Activated CD4-positive, alpha-beta T cell treated with anti-CD3 and anti-CD28 coated beads, Interleukin-2, amount 10 ng/mL, durations not matched to agents 24 days and 14 days (primary cell): ENCODE results near the gene AFG1L. TPM values are rescaled to one million over a fixed set of nuclear protein-coding genes. Genes with fewer than 3 reads are reported as not detected.
"Not testable (repeated sequence)": the region's sequence is repeated elsewhere in the genome, so short reads cannot be mapped to it uniquely, and the experiment has no call there.

ENCODE experiments used
- DNase-seq: peaks from one replicate; pipeline ENCODE4 v3.0.0; 2022
- H3K27ac Mint-ChIP-seq: one replicate; pipeline ENCODE4 v1.8.0; 2022; ENCODE audit warnings: mild to moderate bottlenecking, mixed read lengths
- H3K27me3 Mint-ChIP-seq: one replicate; pipeline ENCODE4 v1.8.0; 2022; ENCODE audit warnings: mixed read lengths
- H3K36me3 Mint-ChIP-seq: one replicate; pipeline ENCODE4 v1.8.0; 2022; ENCODE audit warnings: low read depth, mild to moderate bottlenecking, mixed read lengths
- H3K4me1 Mint-ChIP-seq: one replicate; pipeline ENCODE4 v1.8.0; 2021; ENCODE audit warnings: mixed read lengths
- H3K4me3 Mint-ChIP-seq: one replicate; pipeline ENCODE4 v1.8.0; 2022; ENCODE audit warnings: mild to moderate bottlenecking, moderate library complexity, mixed read lengths
- H3K9me3 Mint-ChIP-seq: one replicate; pipeline ENCODE4 v1.8.0; 2021; ENCODE audit warnings: mixed read lengths
- intact Hi-C: fragments of 100-400 bp; cut with micrococcal nuclease; formaldehyde crosslinking; loops from one replicate; pipeline ENCODE4 v1.15.1; 2023
- total RNA-seq: library from RNA; stranded (reverse); gene quantifications from 2 replicates; pipeline ENCODE4 v1.2.3, GENCODE V29; 2022

Gene AFG1L
- total RNA-seq, 1 donor from 2014 or later, result 6.3 TPM

DNA sequence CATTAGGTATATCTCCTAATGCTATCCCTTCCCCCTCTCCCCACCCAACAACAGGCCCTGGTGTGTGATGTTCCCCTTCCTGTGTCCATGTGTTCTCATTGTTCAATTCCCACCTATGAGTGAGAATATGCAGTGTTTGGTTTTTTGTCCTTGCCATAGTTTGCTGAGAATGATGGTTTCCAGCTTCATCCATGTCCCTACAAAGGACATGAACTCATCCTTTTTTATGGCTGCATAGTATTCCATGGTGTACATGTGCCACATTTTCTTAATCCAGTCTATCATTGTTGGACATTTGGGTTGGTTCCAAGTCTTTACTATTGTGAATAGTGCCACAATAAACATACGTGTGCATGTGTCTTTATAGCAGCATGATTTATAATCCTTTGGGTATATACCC, 154.9 kb downstream of the AFG1L start:
- peaks cover 41% of the 10 kb centered on the region for H3K27me3 Mint-ChIP-seq
- intact Hi-C loops, result loop anchor here (5.0 kb wide), 2 partner anchors 152 to 433 kb away; partner anchors contain the start of gene AFG1L
- H3K4me3 Mint-ChIP-seq, H3K9me3 Mint-ChIP-seq, H3K36me3 Mint-ChIP-seq, H3K27ac Mint-ChIP-seq, DNase-seq: not testable (repeated sequence)
- peaks cover 12% of the 10 kb centered on the region for H3K4me1 Mint-ChIP-seq

DNA sequence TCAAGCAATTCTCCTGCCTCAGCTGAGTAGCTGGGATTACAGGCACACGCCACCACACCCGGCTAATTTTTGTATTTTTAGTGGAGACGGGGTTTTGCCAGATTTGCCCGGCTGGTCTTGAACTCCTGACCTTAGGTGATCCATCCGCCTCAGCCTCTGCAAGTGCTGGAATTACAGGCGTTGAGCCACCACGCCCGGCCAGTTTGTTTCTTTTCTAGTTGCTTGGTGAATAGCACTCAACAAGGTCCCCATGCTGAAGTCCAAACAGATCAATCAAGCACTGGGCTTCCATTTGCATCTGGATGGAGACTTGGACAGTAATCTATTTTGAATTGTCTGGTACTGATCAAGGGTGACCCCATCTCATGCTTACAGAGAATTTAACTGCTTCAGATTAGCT, 157.0 kb downstream of the AFG1L start:
- H3K36me3 Mint-ChIP-seq, result no peaks in the 10 kb centered on the region
- intact Hi-C loops, result no loop called here
- peaks cover 48% of the 10 kb centered on the region for H3K27me3 Mint-ChIP-seq
- no peak overlapping the region for H3K27ac Mint-ChIP-seq
- H3K9me3 Mint-ChIP-seq, result no peaks in the 10 kb centered on the region
- H3K4me3 Mint-ChIP-seq, result no peak overlapping the region
- H3K4me1 Mint-ChIP-seq, result peaks cover 2% of the 10 kb centered on the region
- no peak for DNase-seq

DNA sequence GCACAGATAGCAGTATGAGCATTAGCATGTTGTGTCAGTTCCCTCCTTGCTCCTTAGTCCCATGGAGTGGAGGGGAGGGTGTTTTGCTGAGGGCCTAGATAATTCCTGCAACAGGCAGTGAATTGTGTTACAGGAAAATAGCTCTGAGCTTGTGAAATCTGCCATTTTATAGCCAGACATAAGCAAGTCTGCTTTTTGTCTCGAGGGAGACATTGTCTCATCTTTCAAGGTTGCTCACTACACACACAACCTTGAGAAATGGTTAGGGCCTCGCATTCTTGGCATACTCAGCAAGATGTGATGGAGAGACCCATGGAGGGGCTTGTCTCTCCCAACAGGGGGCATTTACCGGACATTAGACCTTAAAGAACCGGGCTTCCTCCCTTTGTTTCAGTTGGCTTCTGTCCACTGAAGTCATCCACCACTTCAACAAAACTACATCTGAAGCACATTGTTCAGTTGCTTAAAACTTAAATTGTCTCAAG, 157.9 kb downstream of the AFG1L start:
- intact Hi-C loops, result no loop called here
- Mint-ChIP-seq H3K9me3 (no peaks in the 10 kb centered on the region), H3K36me3 (no peaks in the 10 kb centered on the region), H3K4me3 (no peak overlapping the region), H3K4me1 (peaks cover 2% of the 10 kb centered on the region), H3K27me3 (peaks cover 46% of the 10 kb centered on the region), H3K27ac (no peak overlapping the region)
- DNase-seq, result no peak

DNA sequence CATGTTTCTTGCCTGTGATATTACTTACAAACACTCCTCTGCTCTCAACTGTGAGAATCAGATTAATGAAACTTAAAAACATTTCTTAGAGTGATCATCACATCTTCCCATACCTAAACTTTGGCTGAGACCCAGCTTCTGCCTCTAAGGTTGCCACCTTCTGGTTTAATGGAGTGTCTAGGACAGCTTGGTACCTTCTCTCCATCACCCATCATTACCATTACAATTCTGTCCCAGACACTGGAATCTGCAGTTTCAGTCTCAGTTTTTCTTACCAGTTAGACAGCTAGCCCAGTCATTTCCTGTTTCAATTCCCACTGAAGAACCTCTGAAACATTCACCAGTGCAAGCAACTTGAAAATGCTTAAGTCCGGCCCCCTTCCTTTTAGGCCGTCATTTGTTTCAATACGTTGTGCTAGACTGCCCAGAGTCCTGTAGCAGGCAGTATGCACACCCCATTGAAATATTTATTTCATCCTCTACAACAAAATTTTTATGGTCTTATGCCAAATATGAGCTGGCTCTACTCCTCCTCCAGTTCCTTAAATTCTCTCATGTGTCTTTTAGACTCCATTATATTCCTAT, 158.8 kb downstream of the AFG1L start:
- H3K9me3 Mint-ChIP-seq, result no peaks in the 10 kb centered on the region
- H3K27me3 Mint-ChIP-seq, result peaks cover 50% of the 10 kb centered on the region
- no peak for DNase-seq
- H3K4me1 Mint-ChIP-seq, result peaks cover 2% of the 10 kb centered on the region
- H3K27ac Mint-ChIP-seq, result no peak overlapping the region
- intact Hi-C loops, result no loop called here
- no peaks in the 10 kb centered on the region for H3K36me3 Mint-ChIP-seq
- H3K4me3 Mint-ChIP-seq, result no peak overlapping the region

DNA sequence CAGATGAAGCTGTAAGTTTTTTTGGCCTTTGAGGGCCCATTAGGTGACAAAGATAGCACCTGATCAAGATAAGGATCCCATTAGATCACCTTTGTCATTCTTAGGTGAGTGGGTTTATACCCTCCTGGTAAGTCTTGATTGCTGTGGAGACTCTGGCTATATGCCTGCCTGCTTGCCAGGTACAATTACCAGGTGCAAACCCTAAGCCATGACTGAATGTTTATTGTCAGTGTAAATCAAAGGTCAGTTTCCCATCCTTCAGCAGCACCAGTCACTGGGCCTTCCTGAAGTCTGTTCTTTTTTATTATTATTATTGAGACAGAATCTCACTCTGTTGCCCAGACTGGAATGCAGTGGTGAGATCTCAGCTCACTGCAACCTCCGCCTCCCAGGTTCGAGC, 159.5 kb downstream of the AFG1L start:
- Mint-ChIP-seq H3K9me3 (no peaks in the 10 kb centered on the region), H3K4me1 (peaks cover 2% of the 10 kb centered on the region), H3K27me3 (peaks cover 54% of the 10 kb centered on the region), H3K4me3 (no peak overlapping the region), H3K36me3 (no peaks in the 10 kb centered on the region), H3K27ac (no peak overlapping the region)
- DNase-seq, result no peak
- intact Hi-C loops, result no loop called here

DNA sequence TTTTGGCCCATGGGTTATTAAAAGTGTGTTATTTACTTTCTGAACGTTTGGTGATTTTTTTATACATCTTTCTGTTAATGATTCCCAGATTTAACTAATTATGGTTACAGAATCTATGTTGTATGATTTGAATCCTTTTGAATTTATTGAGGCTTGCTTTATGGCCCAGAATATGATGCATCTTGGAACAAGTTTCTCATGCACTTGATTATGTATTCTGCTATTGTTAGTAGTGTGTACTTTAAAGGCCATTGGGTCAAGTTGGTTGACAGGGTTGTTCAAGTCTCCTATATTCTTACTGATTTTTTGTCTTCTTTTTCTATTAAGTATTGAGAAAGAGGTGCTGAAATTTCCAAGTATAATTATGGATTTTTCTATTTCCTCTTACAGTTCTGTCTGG, 160.8 kb downstream of the AFG1L start:
- Mint-ChIP-seq H3K4me1 (peaks cover 2% of the 10 kb centered on the region), H3K36me3 (no peaks in the 10 kb centered on the region), H3K4me3 (no peak overlapping the region), H3K27ac (no peak overlapping the region), H3K9me3 (no peaks in the 10 kb centered on the region), H3K27me3 (peaks cover 59% of the 10 kb centered on the region)
- DNase-seq, result no peak
- intact Hi-C loops, result no loop called here

DNA sequence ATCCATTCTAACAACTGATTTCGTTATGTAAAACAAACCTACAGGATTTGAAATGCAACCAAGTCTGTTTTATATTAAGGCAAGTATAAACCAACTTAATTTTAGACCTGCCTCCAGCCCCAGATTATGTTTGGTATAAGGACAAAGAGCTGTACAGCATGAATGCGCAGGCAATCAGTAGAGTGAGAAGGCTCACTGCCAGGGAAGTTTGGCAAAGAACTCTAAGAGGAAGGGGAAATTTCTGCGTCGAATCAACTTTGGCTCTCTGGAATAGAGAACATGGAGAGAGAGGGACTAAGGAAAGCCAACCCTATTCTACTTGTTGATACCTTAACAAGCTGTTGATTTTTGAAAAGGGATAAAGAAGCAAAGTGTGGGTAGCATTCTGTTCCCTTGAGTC, 168.9 kb downstream of the AFG1L start:
- Mint-ChIP-seq H3K4me3 (no peak overlapping the region), H3K9me3 (no peaks in the 10 kb centered on the region), H3K27me3 (peaks cover 38% of the 10 kb centered on the region), H3K27ac (no peak overlapping the region), H3K36me3 (no peaks in the 10 kb centered on the region), H3K4me1 (no peaks in the 10 kb centered on the region)
- intact Hi-C loops, result no loop called here
- no peak for DNase-seq

DNA sequence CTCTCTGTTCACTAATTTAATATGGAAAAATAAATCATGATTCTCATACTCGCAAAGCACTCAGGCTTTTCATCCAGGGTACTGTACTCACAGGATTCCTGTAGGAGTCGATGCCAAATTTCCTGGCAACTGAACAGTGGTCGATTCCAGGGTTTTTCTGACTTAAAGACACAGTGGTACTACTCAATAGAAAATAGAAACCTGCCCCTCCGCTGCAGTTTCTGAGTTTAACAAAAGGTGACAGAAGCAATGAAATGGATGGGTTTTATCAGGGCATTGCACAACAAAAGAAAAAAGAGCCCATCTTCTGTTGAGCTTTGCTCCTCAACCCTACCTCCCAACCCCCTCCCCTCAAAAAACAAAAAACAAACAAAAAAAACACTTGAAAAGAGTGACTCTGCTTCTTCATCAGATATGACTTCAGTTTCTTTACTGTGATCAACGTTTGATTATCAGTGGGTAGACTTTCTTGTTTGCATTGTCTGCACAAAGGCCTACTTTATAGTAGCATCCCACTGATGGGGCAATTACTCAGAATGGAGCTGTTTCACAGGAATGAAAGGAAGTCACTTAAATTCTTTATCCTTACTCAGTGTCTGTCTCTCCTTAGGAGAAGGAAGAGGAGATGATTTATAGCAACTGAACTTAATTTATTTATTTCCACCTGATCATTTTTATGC, 169.7 kb downstream of the AFG1L start:
- intact Hi-C loops, result no loop called here
- no peaks in the 10 kb centered on the region for H3K9me3 Mint-ChIP-seq
- H3K4me3 Mint-ChIP-seq, result no peak overlapping the region
- no peaks in the 10 kb centered on the region for H3K4me1 Mint-ChIP-seq
- no peaks in the 10 kb centered on the region for H3K36me3 Mint-ChIP-seq
- H3K27ac Mint-ChIP-seq, result no peak overlapping the region
- peak; percentile 28 for DNase-seq
- peaks cover 39% of the 10 kb centered on the region for H3K27me3 Mint-ChIP-seq

DNA sequence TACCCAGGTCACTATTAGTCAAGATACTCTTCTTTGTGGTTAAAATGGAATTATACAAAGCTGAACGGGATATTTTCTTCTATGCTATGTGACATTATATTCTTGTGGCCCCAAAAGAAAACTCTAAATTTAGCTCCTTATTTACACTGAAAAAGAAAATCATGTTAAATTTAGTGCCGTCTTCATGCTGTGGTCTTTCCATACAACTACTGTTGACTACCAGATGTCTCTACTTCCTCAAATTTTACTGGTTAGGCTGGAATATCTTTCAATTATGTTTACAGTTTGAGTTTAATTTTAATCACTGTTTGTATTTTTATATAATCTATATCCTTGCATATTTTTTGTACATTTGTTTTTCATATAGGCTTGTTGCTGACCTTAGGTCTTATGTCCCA, 170.2 kb downstream of the AFG1L start:
- H3K4me3 Mint-ChIP-seq, result no peak overlapping the region
- no peaks in the 10 kb centered on the region for H3K9me3 Mint-ChIP-seq
- no peaks in the 10 kb centered on the region for H3K4me1 Mint-ChIP-seq
- peaks cover 38% of the 10 kb centered on the region for H3K27me3 Mint-ChIP-seq
- intact Hi-C loops, result no loop called here
- no peak for DNase-seq
- H3K27ac Mint-ChIP-seq, result no peak overlapping the region
- no peaks in the 10 kb centered on the region for H3K36me3 Mint-ChIP-seq

DNA sequence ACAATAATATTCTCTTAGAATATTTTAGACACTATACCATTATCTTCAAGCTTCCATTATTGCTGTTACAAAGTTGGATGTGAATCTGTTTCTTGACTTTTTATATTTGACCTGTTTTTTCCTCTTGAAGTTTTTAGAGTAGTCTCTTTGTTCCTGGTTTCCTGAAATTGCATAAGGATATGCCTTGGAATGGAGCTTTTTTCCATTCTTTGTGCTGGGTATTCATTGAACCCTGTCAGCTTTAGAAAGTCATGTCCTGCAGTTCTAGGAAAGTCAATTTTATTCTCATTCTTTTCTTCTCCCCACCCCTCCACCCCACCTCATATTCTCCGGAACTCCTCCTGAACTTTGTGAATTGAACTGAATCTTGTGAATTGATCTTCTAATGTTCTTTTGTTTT, 173.5 kb downstream of the AFG1L start:
- Mint-ChIP-seq H3K4me3 (no peak overlapping the region), H3K36me3 (no peaks in the 10 kb centered on the region), H3K27me3 (peaks cover 48% of the 10 kb centered on the region), H3K9me3 (peaks cover 3% of the 10 kb centered on the region), H3K27ac (no peak overlapping the region), H3K4me1 (no peaks in the 10 kb centered on the region)
- no peak for DNase-seq
- intact Hi-C loops, result no loop called here

DNA sequence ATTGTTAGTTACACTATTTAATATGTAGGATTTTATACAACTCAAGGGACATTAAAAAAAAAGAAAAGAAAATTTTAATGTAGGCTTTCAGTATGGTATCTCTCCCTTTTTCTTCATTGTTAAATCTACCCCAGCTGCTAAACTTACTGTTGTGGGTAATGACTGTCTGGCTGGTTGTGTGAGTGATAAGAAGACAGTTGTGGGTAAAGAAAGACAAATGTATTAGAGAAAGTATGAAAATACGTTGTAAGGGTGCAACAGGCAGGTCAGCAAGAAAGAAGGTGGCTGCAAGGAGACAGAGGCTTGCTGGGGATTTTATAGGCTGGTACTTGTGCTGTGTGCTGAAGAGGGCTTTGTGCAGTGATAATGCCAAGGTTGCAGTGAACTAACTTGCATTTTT, 174.5 kb downstream of the AFG1L start:
- Mint-ChIP-seq H3K4me1 (peaks cover 1% of the 10 kb centered on the region), H3K36me3 (no peaks in the 10 kb centered on the region), H3K9me3 (peaks cover 3% of the 10 kb centered on the region), H3K27ac (no peak overlapping the region), H3K4me3 (no peak overlapping the region), H3K27me3 (peaks cover 45% of the 10 kb centered on the region)
- no peak for DNase-seq
- intact Hi-C loops, result no loop called here

DNA sequence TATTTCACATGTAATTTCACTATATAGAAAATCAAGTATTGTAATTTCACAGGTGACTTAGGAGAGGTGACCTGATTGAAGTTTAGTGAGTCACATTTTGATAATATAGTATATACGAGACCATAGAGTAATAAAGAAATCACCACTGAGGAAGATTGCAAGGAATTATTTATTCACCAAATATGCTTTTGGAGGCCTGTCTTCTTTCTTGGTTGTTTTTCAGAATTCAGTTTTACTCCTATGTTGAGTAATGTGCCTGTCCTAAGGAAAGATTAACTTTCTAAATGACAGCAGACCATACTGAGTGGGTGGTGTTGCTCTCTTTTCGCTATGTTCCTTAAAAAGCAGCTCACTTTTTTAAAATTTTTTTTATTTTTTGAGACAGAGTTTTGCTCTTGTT, 178.3 kb downstream of the AFG1L start:
- Mint-ChIP-seq H3K9me3 (peaks cover 3% of the 10 kb centered on the region), H3K4me3 (no peak overlapping the region), H3K27me3 (peaks cover 59% of the 10 kb centered on the region), H3K4me1 (peaks cover 1% of the 10 kb centered on the region), H3K27ac (no peak overlapping the region), H3K36me3 (no peaks in the 10 kb centered on the region)
- intact Hi-C loops, result loop anchor here (1.0 kb wide), 1 partner anchor 28 kb away; no protein-coding TSS in a partner anchor
- DNase-seq, result no peak

DNA sequence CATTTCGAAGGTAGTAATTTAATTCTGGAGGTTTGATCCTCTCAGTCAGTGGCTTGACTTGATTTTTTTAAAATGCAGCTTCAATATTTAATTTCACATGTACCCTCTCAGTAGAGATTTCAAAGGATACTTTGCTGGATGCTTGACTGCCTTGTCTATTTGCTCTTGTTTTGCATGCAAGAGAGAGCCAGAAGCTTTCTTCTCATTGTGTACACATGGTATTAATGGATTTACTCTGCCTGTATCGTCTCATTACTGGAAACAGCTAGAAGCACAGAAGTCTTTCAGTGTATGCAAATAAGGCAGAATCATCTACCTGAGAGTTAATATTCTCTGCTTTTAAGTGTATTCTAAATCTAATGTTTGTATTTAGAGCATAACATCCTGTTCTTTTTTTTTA, 181.5 kb downstream of the AFG1L start:
- no peak overlapping the region for H3K4me3 Mint-ChIP-seq
- H3K9me3 Mint-ChIP-seq, result peaks cover 3% of the 10 kb centered on the region
- no peak for DNase-seq
- peaks cover 1% of the 10 kb centered on the region for H3K4me1 Mint-ChIP-seq
- H3K36me3 Mint-ChIP-seq, result no peaks in the 10 kb centered on the region
- intact Hi-C loops, result no loop called here
- H3K27me3 Mint-ChIP-seq, result peaks cover 38% of the 10 kb centered on the region
- H3K27ac Mint-ChIP-seq, result no peak overlapping the region

DNA sequence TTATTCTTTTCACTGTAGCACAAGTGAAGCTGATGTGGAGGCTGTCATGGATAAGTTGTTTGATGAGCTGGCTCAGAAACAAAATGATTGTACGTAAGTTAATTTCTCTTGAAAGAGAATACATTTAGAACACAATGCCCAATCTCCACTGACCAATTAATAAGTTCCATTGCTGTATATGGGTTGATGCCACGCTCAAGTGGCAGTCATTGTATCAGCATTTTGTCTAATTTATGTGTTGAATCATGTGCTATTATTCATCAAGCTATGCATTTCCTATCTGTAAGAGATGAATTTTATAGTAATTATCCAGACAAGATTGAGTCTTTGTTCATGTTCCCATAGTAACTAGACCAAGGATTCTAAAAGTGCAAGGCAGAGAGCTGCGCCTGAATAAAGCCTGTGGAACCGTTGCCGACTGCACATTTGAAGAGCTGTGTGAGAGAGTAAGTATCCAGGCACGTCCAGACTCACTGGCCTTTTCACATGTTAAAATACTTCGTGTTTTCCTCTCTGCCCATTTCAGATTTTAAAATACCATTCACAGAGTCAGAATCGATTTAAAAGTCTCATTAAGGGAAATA, 182.1 kb downstream of the AFG1L start:
- Mint-ChIP-seq H3K27ac (no peak overlapping the region), H3K27me3 (peaks cover 32% of the 10 kb centered on the region), H3K9me3 (no peaks in the 10 kb centered on the region)

More for the DNA sequence above, 182.1 kb downstream of the AFG1L start:
- DNase-seq, result no peak
- no peak overlapping the region for H3K4me3 Mint-ChIP-seq
- intact Hi-C loops, result no loop called here
- H3K4me1 Mint-ChIP-seq, result peaks cover 1% of the 10 kb centered on the region
- H3K36me3 Mint-ChIP-seq, result no peaks in the 10 kb centered on the region
